Endothelial cell of umbilical vein (primary cell): Measurements from ENCODE around the gene LUC7L2. TPM values are rescaled to one million over a fixed set of nuclear protein-coding genes. Genes with fewer than 3 reads are reported as not detected.

ENCODE experiments used
- BruUV-seq: library from RNA; stranded (reverse); fragments of 400-500 nt; replicated peaks from 2 replicates; lab custom pipeline; 2021; lab: Mats Ljungman, UMichigan
- CTCF ChIA-PET: fragments of 300-600, 350-600 bp; sonication (Branson Sonifier 250); formaldehyde crosslinking; loops from one replicate; lab custom pipeline; 2021; ENCODE audit warnings: antibody characterized with exemption, inconsistent platforms; lab: Charles Lee
- POLR2A ChIA-PET: fragments of 300-600, 350-600 bp; sonication (Branson Sonifier 250); formaldehyde crosslinking; loops from one replicate; lab custom pipeline; 2021; ENCODE audit warnings: antibody characterized with exemption, inconsistent platforms; lab: Charles Lee
- DNase-seq: peaks from one replicate; pipeline ENCODE4 v3.0.0-alpha.2; 2011; ENCODE audit warnings: low read depth, low spot score
- FAIRE-seq: peaks from 2 replicates; lab custom pipeline; 2011; peaks lifted over from hg19 to GRCh38; lab: Jason Lieb, UNC
- H2AFZ ChIP-seq: 2 replicates; pipeline ENCODE4 v1.6.0; 2012; ENCODE audit warnings: low read depth, low read length, control low read depth, inconsistent platforms
- H3K27ac ChIP-seq: 2 replicates; pipeline ENCODE4 v1.5.1; 2011; ENCODE audit warnings: low read depth, mild to moderate bottlenecking, control low read depth, low read length, moderate library complexity; ENCODE audit not compliant: insufficient read depth
- H3K27me3 ChIP-seq, 2 experiments: 2 replicates each; pipeline versions ENCODE4 v1.6.0 to v1.6.1; 2011; ENCODE audit warnings: low read length in 2 of 2, mixed read lengths in 1 of 2; ENCODE audit not compliant: control insufficient read depth in 2 of 2, insufficient read depth in 2 of 2
- H3K36me3 ChIP-seq, 2 experiments: 2 replicates in 1 of 2; 3 replicates in 1 of 2; pipeline ENCODE4 v1.5.1; 2011; ENCODE audit warnings: low read length in 2 of 2, mild to moderate bottlenecking in 1 of 2, moderate library complexity in 1 of 2; ENCODE audit not compliant: control insufficient read depth in 2 of 2, insufficient read depth in 2 of 2; ENCODE audit errors: extremely low read depth in 1 of 2
- H3K4me1 ChIP-seq: 3 replicates; pipeline ENCODE4 v1.5.1; 2011; ENCODE audit warnings: mild to moderate bottlenecking, low read length; ENCODE audit not compliant: control insufficient read depth, insufficient read depth; ENCODE audit errors: extremely low read depth
- H3K4me2 ChIP-seq: 2 replicates; pipeline ENCODE4 v1.6.1; 2011; ENCODE audit warnings: low read length, control low read depth, mixed read lengths; ENCODE audit not compliant: insufficient read depth
- H3K4me3 ChIP-seq, 3 experiments: fragments of 200-600 bp in 1 of 3; sonication (generic), shearing (Covaris generic) in 1 of 3; replicated peaks in 1 of 3; 2 replicates each; pipeline ENCODE4 v1.5.1; 2011 to 2016; ENCODE audit warnings: control low read depth in 3 of 3, low read length in 3 of 3, mild to moderate bottlenecking in 2 of 3, inconsistent platforms in 1 of 3, low read depth in 1 of 3, moderate library complexity in 1 of 3; ENCODE audit not compliant: insufficient read depth in 1 of 3
- H3K79me2 ChIP-seq: 2 replicates; pipeline ENCODE4 v1.6.0; 2012; ENCODE audit warnings: low read length, inconsistent platforms; ENCODE audit not compliant: control insufficient read depth, insufficient read depth
- H3K9ac ChIP-seq: replicated peaks from 2 replicates; pipeline ENCODE3; 2011; ENCODE audit warnings: low read length, control low read depth; ENCODE audit not compliant: insufficient read depth; ENCODE audit errors: extremely low read depth
- H3K9me1 ChIP-seq: replicated peaks from 3 replicates; pipeline ENCODE4 v1.6.0; 2011; ENCODE audit warnings: mild to moderate bottlenecking, low read length; ENCODE audit not compliant: control insufficient read depth, insufficient read depth; ENCODE audit errors: extremely low read depth
- H3K9me3 ChIP-seq: replicated peaks from 2 replicates; pipeline ENCODE4 v1.5.1; 2012; ENCODE audit warnings: low read length, inconsistent platforms; ENCODE audit not compliant: control insufficient read depth, insufficient read depth
- H4K20me1 ChIP-seq: replicated peaks from 2 replicates; pipeline ENCODE3; 2011; ENCODE audit warnings: mild to moderate bottlenecking, low read length; ENCODE audit not compliant: control insufficient read depth, insufficient read depth; ENCODE audit errors: extremely low read depth
- CTCF ChIP-seq, 2 donors: IDR thresholded peaks; 1 replicate in 1 of 2; 2 replicates in 1 of 2; pipeline ENCODE4 v1.5.1; 2011; ENCODE audit warnings: low read length in 2 of 2, mild to moderate bottlenecking in 2 of 2, moderate library complexity in 2 of 2, control low read depth in 1 of 2, inconsistent platforms in 1 of 2, low read depth in 1 of 2; ENCODE audit not compliant: insufficient read depth in 1 of 2; ENCODE audit errors: extremely low read depth in 1 of 2
- EZH2 ChIP-seq: IDR thresholded peaks from 2 replicates; pipeline ENCODE4 v1.6.1; 2012; ENCODE audit warnings: borderline replicate concordance, low read depth, mild to moderate bottlenecking, moderate library complexity, low read length, inconsistent platforms; ENCODE audit not compliant: severe bottlenecking
- FOS ChIP-seq: IDR thresholded peaks from 2 replicates; pipeline ENCODE4 v1.6.1; 2011; ENCODE audit warnings: mild to moderate bottlenecking, low read length, moderate library complexity, borderline replicate concordance; ENCODE audit not compliant: insufficient read depth
- GATA2 ChIP-seq: IDR thresholded peaks from 2 replicates; pipeline ENCODE4 v1.7.0; 2011; ENCODE audit warnings: low read depth, mild to moderate bottlenecking, moderate library complexity, mixed read lengths, low read length; ENCODE audit not compliant: insufficient read length, insufficient read depth
- JUN ChIP-seq: IDR thresholded peaks from 2 replicates; pipeline ENCODE4 v1.6.1; 2011; ENCODE audit warnings: borderline replicate concordance, low read depth; ENCODE audit not compliant: insufficient read length, insufficient read depth
- MAX ChIP-seq: IDR thresholded peaks from 2 replicates; pipeline ENCODE4 v1.6.1; 2011; ENCODE audit not compliant: insufficient read depth, insufficient read length
- MYC ChIP-seq: IDR thresholded peaks from one replicate; pipeline ENCODE4 v1.6.1; 2011; ENCODE audit warnings: mild to moderate bottlenecking, low read depth, low read length
- POLR2A ChIP-seq: IDR thresholded peaks from 2 replicates; pipeline ENCODE4 v1.6.1; 2012; ENCODE audit warnings: low read depth, mild to moderate bottlenecking, control low read depth, low read length
- POLR2AphosphoS5 ChIP-seq: IDR thresholded peaks from 2 replicates; pipeline ENCODE4 v1.6.1; 2012; ENCODE audit warnings: low read depth, mild to moderate bottlenecking, control low read depth, low read length, moderate library complexity; ENCODE audit not compliant: insufficient read depth
- dilution Hi-C: fragments of 300-500 bp; cut with MboI; formaldehyde crosslinking; loops from one replicate; pipeline ENCODE4 v1.15.0; 2019; ENCODE audit warnings: low sequenced_read_pairs; ENCODE audit not compliant: extremely low pct_ligation_motif_present
- intact Hi-C: fragments of 100-400 bp; cut with micrococcal nuclease; formaldehyde crosslinking; loops from one replicate; pipeline ENCODE4 v1.10.0; 2022
- polyA plus RNA-seq, 4 experiments: library from polyadenylated mRNA; depleted of rRNA in 3 of 4; stranded (reverse) in 3 of 4; unstranded in 1 of 4; fragments of >200 nt; gene quantifications; 2 replicates each; pipeline versions ENCODE4 v1.2.1 to v1.2.3, GENCODE V29; 2011 to 2012; ENCODE audit warnings: missing spikeins in 1 of 4
- total RNA-seq: library from RNA; stranded (reverse); gene quantifications from 2 replicates; pipeline ENCODE4 v1.2.3, GENCODE V29; 2021

The LUC7L2 gene
- total and polyA plus RNA-seq, 2 donors (not counting 3 experiments of a cell fraction or from before 2014, with no cell fraction given), result 28.0 to 85.8 TPM

- H2AFZ ChIP-seq, result no peak overlapping the region
- H3K9me1 ChIP-seq, result no peaks in the 10 kb centered on the region
- H4K20me1 ChIP-seq, result no peaks in the 10 kb centered on the region
- no TSS peak for BruUV-seq
- no peak for DNase-seq
- H3K4me1 ChIP-seq, result no peaks in the 10 kb centered on the region
- H3K27me3 ChIP-seq, result no peaks in the 10 kb centered on the region
- H3K9ac ChIP-seq, result no peak overlapping the region
- ChIA-PET POLR2A (no interaction called here), CTCF (interaction anchor here (1.3 kb wide), 1 partner anchor 52 kb away, joined by 4 read pairs; no protein-coding TSS in a partner anchor)
- TF ChIP-seq EZH2, result no peak
- no peak for TF ChIP-seq POLR2A
- TF ChIP-seq JUN, result no peak
- no peak for TF ChIP-seq GATA2
- TF ChIP-seq POLR2AphosphoS5, result no peak
- TF ChIP-seq MAX, result no peak
- TF ChIP-seq MYC, result no peak
- no peak for TF ChIP-seq CTCF (IDR thresholded peaks at IDR 0.05; ENCODE audit: extremely low read depth in 1 of 2, insufficient read depth in 1 of 2, low read depth in 1 of 2, low read length in 2 of 2)
- no peak for TF ChIP-seq FOS
- H3K4me3 ChIP-seq, result no peak overlapping the region
- H3K9me3 ChIP-seq, result no peaks in the 10 kb centered on the region
- intact Hi-C loops, result no loop called here
- H3K36me3 ChIP-seq, result peaks cover 4 to 7% of the 10 kb centered on the region in 2 experiments
- H3K4me2 ChIP-seq, result no peak overlapping the region
- H3K27ac ChIP-seq, result no peak overlapping the region
- FAIRE-seq, result no peak
- H3K79me2 ChIP-seq, result peaks cover 48% of the 10 kb centered on the region
- dilution Hi-C loops, result no loop called here
These were observed 22.7 kb downstream of the LUC7L2 start for GRCh38 chr7:139382439-139382838.
